HS-27A (cell line): Measurements from ENCODE around the gene COL23A1.
A peak's percentile ranks its signal among the peaks of the same experiment; 100 is the strongest.
"Not testable (repeated sequence)": the region's sequence is repeated elsewhere in the genome, so short reads cannot be mapped to it uniquely, and the experiment has no call there.

ENCODE experiments used
- DNase-seq: peaks from one replicate; pipeline ENCODE4 v3.0.0-alpha.2; 2012; ENCODE audit warnings: low read depth, missing footprints

COL23A1 gene

DNA sequence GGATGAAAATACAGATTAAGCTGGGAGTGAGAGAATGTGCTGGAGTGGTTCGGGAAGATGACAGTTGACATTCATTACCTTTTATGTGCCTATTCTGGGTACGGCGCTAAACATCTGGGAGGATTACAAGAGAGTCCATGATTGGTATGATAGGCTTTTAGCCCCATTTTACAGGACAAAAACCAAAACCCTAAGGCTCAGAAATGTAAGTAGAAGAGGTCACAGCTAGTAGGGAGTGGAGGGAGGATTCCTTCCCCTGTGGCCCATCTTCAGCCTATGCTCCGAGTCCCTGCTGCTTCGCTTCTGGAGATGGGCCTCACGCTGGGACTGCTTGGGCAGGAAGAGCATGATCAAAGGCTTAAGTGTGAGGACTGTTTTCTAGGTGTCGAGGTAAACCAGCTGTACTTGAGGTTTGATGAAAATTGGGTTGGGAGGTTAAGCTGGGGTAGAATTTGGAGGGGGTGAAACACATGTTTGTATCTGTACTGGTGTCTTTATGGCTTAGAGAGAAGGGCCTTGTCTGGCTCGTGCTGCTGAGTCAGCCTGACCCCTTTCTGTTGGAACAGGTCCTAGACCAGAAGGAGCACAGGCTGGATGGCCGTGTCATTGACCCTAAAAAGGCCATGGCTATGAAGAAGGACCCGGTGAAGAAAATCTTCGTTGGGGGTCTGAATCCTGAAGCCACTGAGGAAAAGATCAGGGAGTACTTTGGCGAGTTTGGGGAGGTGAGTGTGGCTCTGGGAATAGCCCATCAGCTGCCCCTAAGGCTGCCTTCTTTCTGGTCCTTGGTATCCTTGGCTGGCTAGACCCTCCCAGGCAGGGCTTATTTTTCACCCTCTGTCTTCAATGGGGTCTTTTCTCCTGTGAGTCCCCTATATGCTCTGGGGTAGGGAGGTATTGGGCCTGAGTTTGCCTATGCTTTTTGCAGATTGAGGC, 383.8 kb downstream of the COL23A1 start:
- DNase-seq: no peak

- DNase-seq: no peak
These were observed 384.5 kb downstream of the COL23A1 start for GRCh38 chr5:178205749-178206047.

DNA sequence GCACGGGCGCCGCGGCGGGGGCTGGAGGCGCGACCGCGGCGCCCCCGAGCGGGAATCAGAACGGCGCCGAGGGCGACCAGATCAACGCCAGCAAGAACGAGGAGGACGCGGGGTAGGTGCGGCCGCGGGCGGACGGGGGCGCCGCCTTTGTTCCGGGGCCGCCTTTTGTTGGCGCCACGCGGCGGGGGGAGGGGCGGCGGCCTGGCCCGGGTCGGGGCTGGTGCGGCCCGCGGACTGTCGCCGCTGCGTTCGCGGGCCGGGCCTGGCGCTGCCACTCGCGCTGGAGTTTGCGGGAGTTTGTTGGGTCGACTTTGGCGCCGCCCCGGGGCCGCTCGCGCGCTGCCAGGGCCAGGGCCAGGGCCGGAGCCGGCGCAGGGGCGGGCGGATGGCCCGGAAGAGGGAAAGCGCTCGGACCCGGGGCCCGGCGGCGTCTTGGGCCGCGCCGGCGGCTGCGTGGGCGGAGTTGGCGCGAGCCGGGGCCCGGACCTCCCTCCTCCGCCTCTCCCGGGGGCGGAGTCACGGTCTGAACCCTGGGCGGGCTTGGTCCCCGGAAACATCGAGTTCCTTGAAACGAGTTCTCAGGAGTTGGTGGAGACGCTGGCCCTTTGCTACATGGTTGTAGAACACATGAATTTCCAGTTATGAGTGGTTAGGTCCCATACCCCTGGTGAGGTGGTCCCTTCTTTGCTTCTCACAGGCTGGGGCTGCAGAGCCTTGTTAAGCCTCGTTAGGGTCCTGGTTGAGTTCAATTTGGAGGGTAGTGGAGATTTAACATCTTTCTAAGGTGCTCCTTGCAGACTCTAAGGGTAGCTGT, 385.1 kb downstream of the COL23A1 start:
- DNase-seq: no peak

- DNase-seq: peak; percentile 73
These were observed 385.8 kb downstream of the COL23A1 start, which contains the start of gene HNRNPAB for GRCh38 chr5:178204182-178204934. HNRNPAB (plus strand) TSS chr5:178204533; CDS start chr5:178204838, 305 bp downstream.

DNA sequence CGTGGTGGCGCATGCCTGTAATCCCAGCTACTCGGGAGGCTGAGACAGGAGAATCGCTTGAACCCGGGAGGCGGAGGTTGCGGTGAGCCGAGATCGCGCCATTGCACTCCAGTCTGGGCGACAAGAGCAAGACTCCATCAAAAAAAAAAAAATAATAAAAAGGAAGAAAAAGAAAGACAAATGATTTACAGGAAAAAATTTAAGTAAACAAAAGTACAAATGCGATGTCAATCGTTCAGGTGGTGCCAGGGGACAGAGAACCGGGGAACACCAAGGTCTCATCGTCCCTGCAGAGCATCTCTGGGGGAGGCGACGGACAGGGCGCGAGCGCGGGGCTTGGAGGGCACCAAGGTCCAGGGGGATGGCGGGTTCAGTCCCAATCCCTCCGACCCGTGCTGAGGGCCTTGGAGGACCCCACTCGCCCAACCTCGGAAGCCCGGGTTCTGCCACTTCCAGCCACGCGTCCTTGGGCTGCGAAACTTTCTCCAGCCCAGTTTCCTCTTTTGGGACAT, 386.5 kb downstream of the COL23A1 start:
- no peak for DNase-seq

DNA sequence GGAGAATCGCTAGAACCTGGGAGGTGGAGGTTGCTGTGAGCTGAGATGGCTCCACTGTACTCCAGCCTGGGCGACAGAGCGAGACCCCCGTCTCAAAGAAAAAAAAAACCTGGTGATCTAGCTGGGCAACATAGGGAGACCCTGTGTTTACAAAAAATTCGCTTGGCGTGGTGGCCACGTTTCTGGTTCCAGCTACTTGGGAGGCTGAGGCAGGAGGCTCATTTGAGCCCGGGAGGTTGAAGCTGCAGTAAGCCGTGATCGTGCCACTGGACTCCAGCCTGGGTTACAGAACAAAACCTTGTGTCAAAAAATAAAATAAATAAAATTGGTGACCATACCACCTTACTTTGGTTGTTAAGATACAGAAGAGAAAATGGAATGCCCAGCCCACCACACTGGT, 387.7 kb downstream of the COL23A1 start:
- no peak for DNase-seq

DNA sequence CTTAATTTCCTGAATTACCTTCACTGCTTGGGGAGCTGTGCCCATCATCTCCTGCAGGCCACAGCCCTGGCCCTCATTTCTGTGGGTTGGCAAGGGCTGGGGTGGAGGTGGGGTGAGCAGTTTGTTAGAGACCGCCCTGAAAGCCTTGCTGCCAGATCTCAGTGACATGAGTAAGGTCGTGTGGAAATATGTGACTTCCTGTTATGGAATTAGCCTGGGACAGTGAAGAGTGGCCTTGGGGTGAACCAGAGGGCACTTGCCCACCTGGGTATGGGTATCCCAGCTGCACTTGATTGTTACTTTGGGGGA, 388.3 kb downstream of the COL23A1 start:
- no peak for DNase-seq

DNA sequence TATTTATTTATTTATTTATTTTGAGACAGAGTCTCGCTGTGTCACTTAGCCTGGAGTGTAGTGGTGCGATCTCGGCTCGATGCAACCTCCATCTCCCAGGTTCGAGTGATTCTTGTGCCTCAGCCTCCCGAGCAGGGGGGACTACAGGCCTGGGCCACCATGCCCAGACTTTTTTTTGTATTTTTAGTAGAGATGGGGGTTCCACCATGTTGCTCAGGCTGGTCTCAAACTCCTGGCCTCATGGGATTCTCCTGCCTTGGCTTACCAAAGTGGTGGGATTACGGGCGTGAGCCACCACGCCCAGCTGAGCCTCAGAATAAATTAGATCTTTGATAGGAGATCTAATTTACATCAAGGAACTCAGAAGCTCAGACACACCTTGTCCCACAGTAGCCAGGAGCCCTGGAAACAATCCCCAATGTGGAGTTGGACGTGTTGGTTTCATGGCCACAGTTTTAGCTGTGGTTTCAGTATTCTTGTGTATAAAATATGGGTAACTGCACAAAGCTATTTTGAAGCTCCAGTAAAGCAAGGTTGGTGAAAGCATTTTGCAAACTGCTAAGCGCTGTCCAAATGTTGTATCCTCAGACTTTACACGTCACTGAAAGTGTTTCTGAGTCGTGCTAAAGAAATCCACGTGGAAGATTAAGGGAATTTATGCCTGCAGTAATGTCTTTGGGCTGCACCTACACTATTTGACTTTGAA, 388.8 kb downstream of the COL23A1 start:
- DNase-seq: no peak

DNA sequence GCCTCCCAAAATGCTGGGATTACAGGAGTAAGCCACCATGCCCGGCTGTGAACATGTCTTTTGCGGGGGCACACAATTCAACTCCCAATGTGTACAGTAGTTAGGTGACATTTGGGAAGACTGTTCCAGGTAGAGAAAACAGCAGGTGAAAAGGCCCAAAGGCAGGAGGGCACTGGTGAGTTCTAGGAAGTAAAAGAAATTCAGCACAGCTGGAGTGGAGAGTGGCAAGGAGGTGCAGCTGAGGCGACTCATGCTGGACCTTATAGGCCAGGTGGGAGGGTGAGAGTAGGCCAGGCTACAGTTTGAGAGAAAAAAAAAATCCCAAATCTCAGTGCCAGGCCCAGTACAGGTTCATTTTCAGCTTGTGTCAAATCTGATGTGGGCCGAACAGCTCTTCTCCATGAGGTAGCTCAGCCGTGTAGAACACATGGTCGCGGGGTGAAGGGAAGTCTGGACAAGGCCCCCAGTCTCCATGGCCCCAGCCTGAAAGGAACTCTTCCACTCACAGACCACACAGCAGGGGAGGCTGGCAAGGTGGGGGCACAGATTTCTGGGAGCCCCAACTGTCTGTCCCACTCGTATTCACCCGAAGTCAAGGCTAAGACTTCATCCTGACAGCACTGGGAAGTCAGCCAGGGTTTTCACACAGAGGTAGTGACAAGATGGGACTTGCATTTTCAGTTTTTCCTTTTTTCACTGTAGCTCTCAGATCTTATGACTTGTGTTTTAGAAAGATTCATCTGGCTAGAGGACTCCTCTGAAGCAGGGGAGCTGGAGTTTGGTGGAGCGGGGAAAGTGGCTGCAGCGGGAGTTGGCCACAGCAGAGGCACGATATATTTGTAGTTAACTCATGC, 390.4 kb downstream of the COL23A1 start:
- DNase-seq: no peak

DNA sequence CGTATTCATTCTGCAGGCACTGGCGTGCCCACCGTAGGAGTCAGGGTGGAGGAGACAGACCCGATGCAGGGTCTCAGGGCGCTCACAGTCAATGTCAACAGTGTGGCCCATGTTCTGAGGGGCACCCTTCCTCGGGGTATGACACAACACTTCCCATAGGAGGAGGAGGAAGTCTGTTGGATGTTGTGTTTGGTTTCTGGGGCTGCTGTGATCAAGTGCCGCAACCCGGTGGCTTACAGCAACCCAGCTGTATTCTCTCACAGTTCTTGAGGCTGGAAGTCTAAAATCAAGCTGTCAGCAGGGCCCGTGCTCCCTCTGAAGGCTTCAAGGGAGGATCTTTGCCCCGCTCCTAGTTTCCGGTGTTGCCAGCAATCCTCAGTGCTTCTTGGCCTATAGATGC, 391.5 kb downstream of the COL23A1 start:
- no peak for DNase-seq

- not testable (repeated sequence) for DNase-seq
These were observed 392.0 kb downstream of the COL23A1 start for GRCh38 chr5:178198151-178198550.

GRCh38 chr5:178196986-178197385, 393.2 kb downstream of the COL23A1 start:
- no peak for DNase-seq

DNA sequence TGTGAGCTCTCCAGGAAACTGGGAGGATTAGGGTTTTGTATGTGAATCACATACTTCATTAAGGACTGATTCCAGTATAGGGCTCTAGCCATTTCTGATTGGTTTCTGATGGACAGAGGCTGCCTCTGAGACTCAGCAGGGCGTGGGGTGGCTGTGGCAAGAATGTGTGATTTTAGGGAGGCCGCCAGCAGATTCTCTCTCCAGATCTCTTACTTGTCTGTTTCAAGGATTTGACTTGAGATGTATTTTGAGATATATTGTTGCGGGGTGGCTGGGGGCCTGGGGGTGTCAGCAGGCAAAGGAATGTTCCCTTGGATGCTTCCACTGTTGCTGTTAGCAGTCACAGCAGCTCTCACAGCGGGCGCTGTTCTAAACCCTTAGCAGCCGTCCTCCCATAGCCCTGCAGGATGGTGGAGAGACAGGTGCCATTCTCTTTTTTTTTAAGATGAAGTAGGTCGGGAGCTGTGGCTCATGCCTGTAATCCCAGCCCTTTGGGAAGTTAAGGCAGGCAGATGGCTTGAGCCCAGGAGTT, 393.8 kb downstream of the COL23A1 start:
- no peak for DNase-seq

DNA sequence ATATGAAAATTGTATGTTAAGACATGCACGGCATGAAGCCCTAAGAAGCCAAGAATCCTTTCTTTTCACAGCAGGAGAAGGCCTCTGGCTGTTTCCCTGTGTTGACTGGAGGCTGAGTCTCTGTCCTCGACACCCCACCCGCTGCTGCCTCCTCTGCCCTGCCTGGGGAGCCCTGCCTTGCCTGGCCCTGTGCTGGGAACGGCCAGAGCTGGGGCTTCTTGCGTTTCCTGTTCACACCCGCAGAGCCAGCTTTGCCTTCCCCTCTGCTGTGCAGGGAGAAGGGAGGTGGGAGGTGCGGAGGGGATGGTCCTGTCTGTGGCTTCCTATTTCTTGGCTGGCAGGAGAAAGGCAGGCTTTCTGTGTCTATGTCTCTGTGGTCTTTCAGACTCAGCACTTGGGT, 396.2 kb downstream of the COL23A1 start:
- no peak for DNase-seq

- no peak for DNase-seq
These were observed 396.9 kb downstream of the COL23A1 start for GRCh38 chr5:178193251-178193809.

- DNase-seq: no peak
These were observed 397.4 kb downstream of the COL23A1 start for GRCh38 chr5:178192787-178193186.

- no peak for DNase-seq
These were observed 397.9 kb downstream of the COL23A1 start for GRCh38 chr5:178192244-178192643.

DNA sequence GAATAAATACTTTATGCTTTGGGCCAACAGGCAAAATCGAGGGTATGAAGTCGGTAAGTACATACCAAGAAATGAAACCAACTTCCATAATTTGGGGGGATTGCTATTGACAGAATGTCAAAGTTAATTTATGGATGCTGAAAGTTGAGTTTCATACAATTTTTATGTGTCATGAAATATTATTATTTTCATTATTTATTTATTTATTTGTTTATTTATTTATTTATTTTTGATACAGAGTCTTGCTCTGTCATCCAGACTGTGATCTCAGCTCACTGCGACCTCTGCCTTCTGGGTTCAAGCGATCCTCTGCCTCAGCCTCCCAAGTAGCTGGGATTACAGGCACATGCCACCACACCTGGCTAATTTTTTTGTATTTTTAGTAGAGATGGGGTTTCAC, 398.5 kb downstream of the COL23A1 start:
- DNase-seq: no peak

DNA sequence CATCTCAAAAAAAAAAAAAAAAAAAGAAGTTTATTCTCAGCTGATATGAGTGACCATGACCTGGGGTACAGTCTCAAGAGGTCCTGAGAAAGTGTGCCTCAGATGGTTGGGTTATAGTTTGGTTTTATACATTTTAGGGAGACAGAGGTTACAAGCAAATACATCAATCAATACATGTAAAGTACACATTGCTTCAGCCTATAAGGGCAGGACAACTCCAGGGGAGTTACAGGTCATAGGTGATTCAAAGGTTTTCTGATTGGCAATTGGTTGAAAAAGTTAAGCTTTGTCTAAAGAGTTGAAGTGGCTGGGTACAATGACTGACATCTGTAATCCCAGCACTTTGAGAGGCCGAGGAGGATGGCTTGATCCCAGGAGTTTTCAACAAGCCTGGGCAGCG, 400.8 kb downstream of the COL23A1 start:
- DNase-seq: no peak
